Measurements from ENCODE around the gene VAPB.

The VAPB gene

GRCh38 chr20:58438970-58439808 is 50.2 kb downstream of the VAPB start:
- TF ChIP-seq ZFX (IDR thresholded peaks at IDR 0.05) (no peak), CTCF (conservative IDR thresholded peaks at IDR 0.05) (no peak)
- H3K27ac ChIP-seq = no peak overlapping the region

- H3K27ac ChIP-seq = no peak overlapping the region
- TF ChIP-seq CTCF (conservative IDR thresholded peaks at IDR 0.05) = no peak
- no peak for TF ChIP-seq ZFX (IDR thresholded peaks at IDR 0.05)
Measured at GRCh38 chr20:58440021-58440767, 51.2 kb downstream of the VAPB start.

- TF ChIP-seq CTCF (conservative IDR thresholded peaks at IDR 0.05) (no peak), ZFX (IDR thresholded peaks at IDR 0.05) (no peak)
- H3K27ac ChIP-seq = no peak overlapping the region
Measured at GRCh38 chr20:58441723-58442122, 52.7 kb downstream of the VAPB start.

GRCh38 chr20:58444746-58445255 is 55.8 kb downstream of the VAPB start:
- TF ChIP-seq CTCF (conservative IDR thresholded peaks at IDR 0.05) (no peak), ZFX (IDR thresholded peaks at IDR 0.05) (no peak)
- no peak overlapping the region for H3K27ac ChIP-seq

- TF ChIP-seq ZFX (IDR thresholded peaks at IDR 0.05) = no peak
- TF ChIP-seq CTCF (conservative IDR thresholded peaks at IDR 0.05) = no peak
- H3K27ac ChIP-seq = no peak overlapping the region
Measured at GRCh38 chr20:58446264-58446959, 57.4 kb downstream of the VAPB start.

GRCh38 chr20:58446960-58447265 is 57.9 kb downstream of the VAPB start:
- TF ChIP-seq CTCF (conservative IDR thresholded peaks at IDR 0.05) = no peak
- TF ChIP-seq ZFX (IDR thresholded peaks at IDR 0.05) = no peak
- H3K27ac ChIP-seq = no peak overlapping the region

All from C4-2B (cell line).